GM21529 (cell line): Measurements from ENCODE around the gene APMAP.
"Not testable (repeated sequence)": the region's sequence is repeated elsewhere in the genome, so short reads cannot be mapped to it uniquely, and the experiment has no call there.

ENCODE experiments used
- ATAC-seq: cut with Tn5 transposase; IDR thresholded peaks from one replicate; pipeline ENCODE4 v1.9.1; 2021; ENCODE audit not compliant: unreplicated experiment

Gene APMAP

DNA sequence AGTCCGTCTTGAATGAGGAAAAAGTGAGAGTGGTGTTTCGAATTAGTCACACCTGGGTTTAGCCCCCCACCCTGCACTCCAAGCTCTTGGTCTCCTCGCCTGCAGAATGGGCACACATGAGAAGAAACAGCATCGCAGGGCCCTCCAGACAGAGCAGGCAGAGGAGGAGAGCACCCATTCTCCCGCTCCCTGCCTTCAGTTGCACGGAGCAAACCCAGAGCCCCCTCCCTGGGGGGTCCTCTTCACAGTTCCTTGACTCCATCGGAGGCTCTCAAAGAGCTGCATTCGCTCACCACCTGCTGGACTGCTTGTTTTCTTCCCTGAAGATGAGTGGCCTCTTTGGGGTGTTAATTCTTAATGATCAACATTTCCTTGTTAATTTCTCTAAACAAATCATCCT, 38.4 kb downstream of the APMAP start:
- no peak for ATAC-seq

DNA sequence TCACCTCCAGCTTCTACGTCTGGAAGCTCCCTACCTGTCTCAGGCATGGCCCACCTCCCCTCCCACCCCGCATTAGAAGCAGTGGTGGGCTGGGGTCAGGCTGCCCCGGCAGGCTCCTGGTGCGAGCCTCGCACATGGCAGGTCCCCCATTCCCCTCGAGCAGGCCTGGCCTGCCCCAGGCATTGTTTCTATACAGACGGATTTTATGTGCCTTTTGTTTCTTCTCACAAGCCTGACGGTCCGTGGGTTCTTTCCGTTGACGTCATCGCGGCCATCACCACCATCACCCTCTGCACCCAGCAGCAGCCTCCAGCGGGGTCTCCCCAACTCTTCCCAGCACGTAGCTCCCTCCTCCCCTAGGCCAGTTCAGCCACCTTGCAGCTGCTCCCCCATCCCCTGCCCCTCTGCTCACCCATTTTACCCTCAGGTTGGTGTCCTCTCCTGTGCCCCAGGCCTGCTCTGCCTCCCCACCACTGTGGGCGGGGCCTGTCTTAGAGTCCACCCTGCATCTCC, 38.9 kb downstream of the APMAP start:
- ATAC-seq = no peak

DNA sequence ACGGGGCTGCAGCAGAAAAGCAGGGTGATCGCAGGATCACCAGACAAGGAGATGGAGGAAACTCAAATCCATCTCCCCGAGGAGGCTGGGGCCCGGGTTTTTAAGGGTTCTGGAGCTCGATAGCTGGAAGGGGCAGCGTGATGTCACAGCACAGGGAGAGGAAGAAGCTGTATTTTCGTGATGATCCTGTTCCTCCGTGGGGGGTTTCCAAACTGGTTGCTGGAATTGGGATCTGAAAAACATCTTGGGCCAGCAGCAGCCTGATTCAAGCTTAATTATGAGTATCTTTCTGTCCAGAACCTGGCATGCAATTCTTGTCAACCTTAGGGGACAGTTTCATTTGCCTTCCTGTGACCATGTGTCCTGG, 39.4 kb downstream of the APMAP start:
- ATAC-seq = no peak

DNA sequence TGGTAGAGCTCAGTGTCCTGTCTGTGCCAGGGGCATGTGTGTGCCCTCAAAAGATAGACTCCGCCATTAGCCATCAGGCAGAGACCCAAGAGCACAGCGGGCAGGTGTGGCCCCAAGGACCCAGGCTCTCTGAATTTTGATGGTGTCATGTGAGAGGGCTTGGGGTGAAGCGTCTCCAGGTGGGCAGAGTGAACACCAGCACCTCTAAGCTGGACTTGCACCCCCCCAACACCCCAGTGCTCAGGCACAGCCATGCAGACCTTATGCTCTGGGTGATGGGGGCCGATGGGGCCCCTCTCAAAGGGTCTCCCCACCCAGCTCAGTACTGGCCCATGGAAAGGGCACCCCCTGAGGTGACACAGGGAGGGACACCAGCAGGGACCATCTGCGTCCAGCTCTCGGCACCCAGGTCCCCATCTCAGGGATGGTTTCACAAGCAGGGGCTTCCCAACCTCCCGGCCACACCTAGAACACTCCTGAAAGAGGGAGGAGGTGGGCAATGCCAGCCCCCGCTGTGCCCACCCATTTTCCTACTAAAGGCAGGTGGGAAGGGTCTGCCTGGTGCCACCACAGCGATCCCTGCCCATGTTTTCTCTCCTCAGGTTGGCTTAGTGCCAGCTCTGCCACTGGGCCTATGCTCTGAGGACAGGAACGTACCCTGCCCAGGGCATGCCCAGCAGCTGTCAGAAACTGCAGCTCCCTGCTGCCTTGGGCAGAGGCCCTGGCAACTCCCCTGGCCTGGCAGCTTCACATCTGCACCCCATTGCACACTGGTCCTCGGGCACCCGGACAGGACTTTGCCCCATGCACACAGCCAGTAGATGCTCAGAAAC, 40.0 kb downstream of the APMAP start:
- ATAC-seq = no peak

DNA sequence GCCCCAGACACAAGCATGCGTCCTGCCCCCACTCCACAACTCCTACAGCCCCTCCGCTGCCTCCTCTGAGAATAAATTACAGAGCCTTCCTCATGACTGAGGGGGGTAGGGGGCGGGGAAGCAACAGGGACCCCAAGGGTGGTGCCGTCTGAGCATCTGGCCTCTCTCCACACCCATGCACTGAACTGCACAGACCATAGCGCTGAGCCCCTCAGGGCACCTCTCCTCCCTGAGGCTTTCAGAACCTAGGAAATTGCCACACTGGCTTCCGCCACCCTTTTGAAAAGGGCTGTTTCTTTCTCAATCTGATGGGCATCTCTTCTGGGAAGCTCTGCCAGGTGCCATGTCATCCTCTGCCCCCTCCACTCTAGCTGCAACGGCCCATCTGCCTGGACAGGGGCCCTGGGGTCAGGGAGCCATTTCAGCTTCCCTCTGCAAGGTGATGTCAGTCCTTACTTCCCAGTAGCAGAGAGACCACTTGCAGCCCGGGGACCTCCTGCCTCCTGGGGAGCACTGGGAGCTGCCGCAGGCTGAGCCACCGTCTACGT, 40.9 kb downstream of the APMAP start:
- no peak for ATAC-seq

DNA sequence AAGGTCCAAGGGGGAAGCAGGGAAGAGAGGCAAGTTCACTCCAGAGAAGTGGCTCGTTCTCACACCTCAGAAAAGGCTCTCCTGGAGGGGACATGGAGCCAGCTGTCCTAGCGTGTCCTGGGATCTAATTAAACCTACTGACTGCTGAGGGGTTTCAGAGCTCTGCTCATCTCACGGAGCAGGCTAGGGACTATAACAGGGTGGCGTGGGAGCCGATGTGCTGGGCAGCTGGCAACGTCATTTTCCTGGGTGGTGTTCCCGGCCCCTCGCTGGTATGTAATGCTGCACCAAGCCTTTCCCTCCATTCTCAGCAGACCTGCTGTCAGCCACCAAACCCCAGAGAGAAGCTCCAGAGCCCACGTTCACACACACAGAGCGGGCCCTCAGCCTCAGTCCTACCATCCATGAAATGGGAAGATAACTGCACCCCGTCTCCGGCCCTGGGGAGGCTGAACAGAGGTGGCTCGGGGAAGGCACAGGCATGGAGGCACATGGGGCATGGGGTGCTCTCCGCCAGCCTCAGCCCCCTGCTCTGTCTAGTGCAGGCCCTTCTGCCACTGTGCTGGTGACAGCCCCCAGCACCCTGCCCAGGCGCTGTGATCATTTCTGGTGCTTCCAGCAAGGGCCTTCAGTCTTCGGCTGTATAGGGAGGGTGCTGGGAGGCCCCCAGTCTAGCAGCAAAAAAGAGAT, 41.6 kb downstream of the APMAP start:
- no peak for ATAC-seq

DNA sequence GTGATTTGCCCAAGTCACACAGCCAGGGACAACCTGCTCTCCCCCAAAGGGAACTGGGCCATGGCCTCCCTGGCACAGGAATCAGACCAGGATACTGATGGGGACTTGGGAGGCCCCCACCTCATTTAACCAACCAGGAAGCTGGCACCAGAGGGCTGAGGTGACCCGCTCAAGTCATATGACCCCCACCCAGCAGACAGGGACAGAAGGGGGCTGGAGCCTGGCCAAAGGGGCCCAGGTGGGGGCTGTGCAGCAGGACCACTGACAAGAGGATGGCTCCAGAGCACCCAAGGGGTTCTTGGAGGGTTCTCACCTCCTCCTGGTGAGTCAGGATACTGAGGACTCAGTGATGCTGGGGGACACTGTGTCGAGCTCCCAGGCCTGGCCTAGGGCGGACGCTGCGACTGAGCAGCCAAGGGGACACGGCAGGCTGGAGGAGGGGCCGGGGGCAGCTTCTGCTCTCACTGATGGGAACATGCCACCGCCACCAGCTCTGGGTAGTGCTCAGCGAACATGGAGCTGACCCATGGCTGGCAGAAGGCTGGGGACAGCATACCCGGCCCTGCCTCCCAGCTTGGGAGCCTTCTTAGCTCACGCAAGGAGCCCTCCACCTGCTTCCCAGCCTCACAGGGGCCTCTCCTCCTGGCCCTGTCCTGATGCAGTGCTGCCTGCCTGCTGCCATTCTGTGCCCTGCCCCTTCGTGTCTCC, 42.3 kb downstream of the APMAP start:
- no peak for ATAC-seq

DNA sequence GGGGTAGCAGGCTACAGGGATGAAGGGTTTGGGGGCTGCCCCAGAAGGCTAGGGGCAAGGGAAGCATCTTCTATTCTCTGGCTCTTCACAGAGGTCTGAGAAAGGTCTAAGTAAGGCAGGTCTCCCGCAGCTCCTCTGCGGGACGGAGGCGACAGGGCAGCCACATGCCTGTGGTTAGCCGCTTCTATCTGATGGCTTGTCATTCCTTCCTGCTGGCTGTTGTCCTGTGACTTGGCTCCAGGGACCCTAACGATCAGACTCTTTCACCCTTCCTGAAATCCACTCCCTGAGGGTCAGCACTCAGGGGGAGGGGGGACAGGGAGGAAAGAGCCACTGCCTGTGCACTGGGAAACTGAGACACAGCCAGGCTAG, 42.8 kb downstream of the APMAP start:
- ATAC-seq = no peak

GRCh38 chr20:24948939-24949679, 43.4 kb downstream of the APMAP start, which contains the start of gene CST7:
CST7 (plus strand) TSS chr20:24949269; CDS start chr20:24949506, 237 bp downstream.
- peak; percentile 65 for ATAC-seq

GRCh38 chr20:24948396-24948938, 44.1 kb downstream of the APMAP start:
- not testable (repeated sequence) for ATAC-seq

GRCh38 chr20:24946376-24946775, 46.2 kb downstream of the APMAP start:
- ATAC-seq = not testable (repeated sequence)

DNA sequence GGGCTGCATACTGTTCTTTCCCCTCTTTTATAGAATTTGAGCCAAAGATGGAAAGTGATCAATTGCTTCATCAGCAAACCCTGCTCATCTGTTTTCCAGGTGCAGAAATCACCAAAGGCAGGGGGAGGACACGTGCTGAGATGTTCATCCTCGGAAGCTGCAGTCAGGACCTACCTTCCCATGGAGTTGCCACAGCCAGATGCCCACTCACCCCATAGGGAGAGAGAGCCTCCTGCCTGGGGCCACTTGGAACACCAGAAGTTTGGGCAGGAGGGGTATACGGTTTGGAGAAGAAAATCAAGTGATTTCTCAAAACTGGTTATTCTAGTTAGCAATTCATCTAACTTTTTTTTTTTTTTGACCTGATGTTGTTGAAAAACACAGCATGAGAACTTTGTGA, 48.8 kb downstream of the APMAP start:
- ATAC-seq = no peak

- ATAC-seq = no peak
These were observed 49.4 kb downstream of the APMAP start for GRCh38 chr20:24943196-24943595.

DNA sequence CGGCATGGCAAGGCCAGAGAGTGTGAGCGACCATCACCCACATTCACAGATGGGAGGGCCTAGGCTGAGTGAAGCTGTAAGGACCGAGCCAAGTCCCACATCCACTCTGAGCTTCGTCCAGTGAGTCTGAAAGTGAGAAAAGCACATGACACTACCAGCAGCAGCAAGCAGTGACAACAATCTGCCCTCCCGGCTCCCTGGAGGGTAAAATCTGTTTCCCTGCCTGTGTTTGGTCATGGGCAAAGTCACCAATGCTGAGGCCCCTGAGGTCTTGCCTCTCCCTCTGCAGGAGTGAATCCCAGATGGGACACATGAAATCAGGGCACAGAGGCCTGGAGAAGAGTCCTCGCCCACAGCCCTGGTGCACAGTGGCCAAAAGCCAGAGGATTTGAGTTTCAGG, 49.9 kb downstream of the APMAP start:
- no peak for ATAC-seq

- ATAC-seq = no peak
These were observed 53.5 kb downstream of the APMAP start for GRCh38 chr20:24939036-24939435.

- ATAC-seq = no peak
These were observed 54.1 kb downstream of the APMAP start for GRCh38 chr20:24938498-24938897.

GRCh38 chr20:24937579-24937978, 55.0 kb downstream of the APMAP start:
- ATAC-seq = no peak

- no peak for ATAC-seq
These were observed 55.8 kb downstream of the APMAP start for GRCh38 chr20:24936526-24937407.

DNA sequence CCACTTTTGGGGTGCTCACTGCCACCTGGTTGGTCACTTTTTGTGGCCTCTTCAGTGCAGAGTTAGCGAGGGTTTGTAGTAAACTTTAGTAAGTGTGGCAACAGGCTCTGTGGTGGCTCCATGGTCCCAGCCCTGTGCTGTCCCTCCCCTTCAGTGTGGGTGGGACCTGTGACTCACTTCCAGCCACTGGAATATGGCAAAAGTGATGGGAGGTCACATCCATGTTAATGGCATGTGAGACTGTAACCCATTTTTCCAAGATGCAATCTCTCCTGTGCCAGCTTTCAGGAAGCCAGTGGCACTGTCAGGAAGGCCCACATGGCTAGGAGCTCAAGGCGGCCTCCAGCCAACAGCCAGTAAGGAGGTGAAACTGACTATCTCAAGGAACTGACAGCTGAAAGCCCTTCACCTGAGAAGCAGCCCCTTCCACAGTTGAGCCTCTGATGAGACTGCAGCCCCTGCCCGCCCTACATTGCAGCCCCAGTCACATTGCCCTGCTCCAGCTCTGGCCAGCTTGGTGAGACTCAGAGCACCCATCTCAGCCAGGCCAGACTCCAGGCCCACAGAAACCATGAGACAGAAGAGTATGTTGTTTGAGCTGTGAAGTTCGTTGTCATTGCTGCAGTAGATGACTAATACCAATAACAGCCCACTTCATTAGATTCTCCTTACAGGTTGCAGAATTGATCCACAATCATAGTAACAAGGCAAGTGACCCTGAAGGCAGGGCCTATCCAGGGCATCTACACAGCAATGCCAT, 56.6 kb downstream of the APMAP start:
- no peak for ATAC-seq
